ENCODE data around the gene NANP. TPM values are rescaled to one million over a fixed set of nuclear protein-coding genes. Genes with fewer than 3 reads are reported as not detected.
"Not testable (repeated sequence)": the region's sequence is repeated elsewhere in the genome, so short reads cannot be mapped to it uniquely, and the experiment has no call there.

The NANP gene
- total RNA-seq, 2 donors from 2014 or later = 6.9 to 9.0 TPM

DNA sequence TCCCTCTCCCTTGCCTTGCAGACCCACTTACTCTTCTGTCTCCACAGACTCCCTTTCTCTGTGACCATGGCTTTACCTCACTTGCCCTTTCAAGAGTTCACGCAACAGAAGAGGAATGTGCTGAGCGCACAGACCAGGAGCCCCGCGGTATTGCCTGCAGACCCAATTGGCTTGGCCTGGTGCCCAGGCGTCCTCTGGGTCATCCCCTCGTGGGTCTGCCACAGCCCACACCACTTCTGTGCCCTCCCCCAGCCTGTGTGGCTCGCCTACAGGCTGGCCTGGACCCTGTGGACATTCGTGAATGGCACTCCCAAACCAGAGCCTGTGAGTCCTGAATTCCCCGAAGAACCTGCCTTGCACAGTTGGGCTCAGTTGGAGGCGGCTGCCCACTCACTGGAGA is 23.2 kb downstream of the NANP start:
- H3K4me1 ChIP-seq (ENCODE audit: control insufficient read depth in 1 of 2, low read depth in 2 of 2) = no peaks in the 10 kb centered on the region
- DNase-seq (ENCODE audit: low spot score) = no peak
- no peak overlapping the region for H3K27ac ChIP-seq
- no peak overlapping the region for H3K4me3 ChIP-seq
- H3K9me3 ChIP-seq = no peaks in the 10 kb centered on the region
- TF ChIP-seq, protein P1, sequence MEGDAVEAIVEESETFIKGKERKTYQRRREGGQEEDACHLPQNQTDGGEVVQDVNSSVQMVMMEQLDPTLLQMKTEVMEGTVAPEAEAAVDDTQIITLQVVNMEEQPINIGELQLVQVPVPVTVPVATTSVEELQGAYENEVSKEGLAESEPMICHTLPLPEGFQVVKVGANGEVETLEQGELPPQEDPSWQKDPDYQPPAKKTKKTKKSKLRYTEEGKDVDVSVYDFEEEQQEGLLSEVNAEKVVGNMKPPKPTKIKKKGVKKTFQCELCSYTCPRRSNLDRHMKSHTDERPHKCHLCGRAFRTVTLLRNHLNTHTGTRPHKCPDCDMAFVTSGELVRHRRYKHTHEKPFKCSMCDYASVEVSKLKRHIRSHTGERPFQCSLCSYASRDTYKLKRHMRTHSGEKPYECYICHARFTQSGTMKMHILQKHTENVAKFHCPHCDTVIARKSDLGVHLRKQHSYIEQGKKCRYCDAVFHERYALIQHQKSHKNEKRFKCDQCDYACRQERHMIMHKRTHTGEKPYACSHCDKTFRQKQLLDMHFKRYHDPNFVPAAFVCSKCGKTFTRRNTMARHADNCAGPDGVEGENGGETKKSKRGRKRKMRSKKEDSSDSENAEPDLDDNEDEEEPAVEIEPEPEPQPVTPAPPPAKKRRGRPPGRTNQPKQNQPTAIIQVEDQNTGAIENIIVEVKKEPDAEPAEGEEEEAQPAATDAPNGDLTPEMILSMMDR (IDR thresholded peaks at IDR 0.05) = no peak
- no peaks in the 10 kb centered on the region for H3K27me3 ChIP-seq (replicated peaks; ENCODE audit: insufficient read depth)
- H3K36me3 ChIP-seq = no peaks in the 10 kb centered on the region
- ATAC-seq (ENCODE audit: insufficient number of reproducible peaks, low FRiP score, low read depth) = no peak

DNA sequence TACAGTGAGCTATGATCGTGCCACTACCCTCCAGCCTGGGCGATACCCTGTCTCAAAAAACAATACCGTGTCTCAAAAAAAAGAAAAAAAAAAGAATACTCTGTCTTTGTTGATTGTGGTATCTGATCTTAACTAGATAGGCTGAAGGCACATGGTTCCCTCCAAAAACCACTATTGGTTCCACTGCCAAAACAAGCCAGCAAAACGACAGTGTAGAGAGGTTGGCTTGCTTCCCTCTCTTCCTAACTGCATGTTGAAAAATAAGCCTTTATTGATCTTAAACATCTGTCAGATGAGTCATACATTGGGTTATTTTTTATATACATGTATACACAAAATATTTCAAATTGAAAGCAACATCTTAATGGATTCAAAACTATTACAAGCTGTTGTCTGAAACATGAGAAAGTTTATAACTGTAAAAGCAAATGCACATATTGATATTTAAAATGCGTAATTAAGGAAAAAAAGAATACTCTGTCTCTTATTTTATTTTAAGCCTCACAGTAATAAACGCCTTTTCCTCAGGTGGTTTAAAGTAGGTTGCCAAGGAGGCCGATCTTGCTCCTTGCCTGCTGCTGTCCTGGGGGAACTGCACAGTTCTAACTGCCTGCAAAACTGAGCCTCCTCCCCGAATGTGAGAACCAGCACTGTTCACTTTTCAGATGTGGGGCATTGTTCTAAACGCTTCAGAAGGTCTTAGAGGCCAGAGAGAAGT is 31.5 kb downstream of the NANP start:
- Histone ChIP-seq H3K4me3 (no peak overlapping the region), H3K27ac (no peak overlapping the region), H3K27me3 (replicated peaks; ENCODE audit: insufficient read depth) (no peaks in the 10 kb centered on the region), H3K36me3 (no peaks in the 10 kb centered on the region), H3K4me1 (ENCODE audit: control insufficient read depth in 1 of 2, low read depth in 2 of 2) (no peaks in the 10 kb centered on the region), H3K9me3 (no peaks in the 10 kb centered on the region)
- ATAC-seq (ENCODE audit: insufficient number of reproducible peaks, low FRiP score, low read depth) (no peak), DNase-seq (ENCODE audit: low spot score) (no peak)
- TF ChIP-seq, protein P1 (IDR thresholded peaks at IDR 0.05) = no peak

DNA sequence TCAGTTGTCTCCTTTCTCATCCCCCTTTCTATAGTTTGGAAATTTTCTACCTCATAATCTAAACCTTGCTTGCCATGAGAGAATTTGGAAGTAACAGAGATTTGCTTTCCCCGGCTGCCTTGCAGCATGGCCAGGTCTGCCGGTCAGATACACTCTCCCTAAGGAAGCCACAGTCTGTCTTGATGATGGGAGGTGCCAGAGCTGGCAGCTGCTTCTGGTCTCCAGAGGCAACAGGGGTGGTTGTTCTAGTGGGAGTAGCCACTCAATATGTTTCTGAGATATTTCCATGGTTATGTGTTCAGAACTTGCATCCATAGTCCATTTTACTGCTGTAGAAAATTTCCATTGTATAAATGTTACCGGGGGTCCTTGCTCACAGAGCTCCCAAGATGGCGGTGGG is 33.0 kb downstream of the NANP start:
- H3K4me1 ChIP-seq (ENCODE audit: control insufficient read depth in 1 of 2, low read depth in 2 of 2); H3K4me3 ChIP-seq; H3K27me3 ChIP-seq (replicated peaks; ENCODE audit: insufficient read depth); H3K36me3 ChIP-seq; H3K9me3 ChIP-seq; H3K27ac ChIP-seq; DNase-seq (ENCODE audit: low spot score); ATAC-seq (ENCODE audit: insufficient number of reproducible peaks, low FRiP score, low read depth): not testable (repeated sequence)

GRCh38 chr20:25588491-25588890 is 35.3 kb downstream of the NANP start:
- Histone ChIP-seq H3K4me1 (ENCODE audit: control insufficient read depth in 1 of 2, low read depth in 2 of 2) (peaks cover 5 to 9% of the 10 kb centered on the region in 2 donors), H3K4me3 (no peak overlapping the region), H3K27ac (no peak overlapping the region), H3K27me3 (replicated peaks; ENCODE audit: insufficient read depth) (no peaks in the 10 kb centered on the region), H3K36me3 (no peaks in the 10 kb centered on the region), H3K9me3 (no peaks in the 10 kb centered on the region)
- ATAC-seq (ENCODE audit: insufficient number of reproducible peaks, low FRiP score, low read depth) (no peak), DNase-seq (ENCODE audit: low spot score) (no peak)
- TF ChIP-seq, protein P1 (IDR thresholded peaks at IDR 0.05) = no peak

DNA sequence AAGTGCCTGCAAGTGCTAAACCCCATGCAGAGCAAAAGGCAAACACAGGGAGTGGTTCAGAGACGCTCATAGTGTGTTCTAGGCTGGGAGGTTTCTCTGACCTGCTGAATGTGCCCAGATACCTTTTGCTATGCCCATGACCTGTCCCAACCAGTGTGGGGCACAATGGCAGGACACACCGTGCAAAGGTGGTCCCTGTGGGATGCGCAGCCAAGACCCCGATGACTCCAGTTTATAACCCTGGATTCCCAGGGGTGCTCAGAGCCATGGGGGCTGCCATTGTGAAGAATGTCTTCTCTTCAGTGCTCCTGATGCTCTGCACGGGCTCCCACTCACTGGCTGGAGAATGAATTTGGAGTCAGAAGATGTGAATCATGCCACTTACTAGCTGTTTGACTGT is 36.3 kb downstream of the NANP start:
- TF ChIP-seq, protein P1 (IDR thresholded peaks at IDR 0.05) = no peak
- no peak overlapping the region for H3K27ac ChIP-seq
- ATAC-seq (ENCODE audit: insufficient number of reproducible peaks, low FRiP score, low read depth) (no peak), DNase-seq (ENCODE audit: low spot score) (no peak)
- no peaks in the 10 kb centered on the region for H3K27me3 ChIP-seq (replicated peaks; ENCODE audit: insufficient read depth)
- H3K9me3 ChIP-seq = no peaks in the 10 kb centered on the region
- H3K4me1 ChIP-seq (ENCODE audit: control insufficient read depth in 1 of 2, low read depth in 2 of 2) = peaks cover 5 to 9% of the 10 kb centered on the region in 2 donors
- H3K36me3 ChIP-seq = no peaks in the 10 kb centered on the region
- H3K4me3 ChIP-seq = no peak overlapping the region

DNA sequence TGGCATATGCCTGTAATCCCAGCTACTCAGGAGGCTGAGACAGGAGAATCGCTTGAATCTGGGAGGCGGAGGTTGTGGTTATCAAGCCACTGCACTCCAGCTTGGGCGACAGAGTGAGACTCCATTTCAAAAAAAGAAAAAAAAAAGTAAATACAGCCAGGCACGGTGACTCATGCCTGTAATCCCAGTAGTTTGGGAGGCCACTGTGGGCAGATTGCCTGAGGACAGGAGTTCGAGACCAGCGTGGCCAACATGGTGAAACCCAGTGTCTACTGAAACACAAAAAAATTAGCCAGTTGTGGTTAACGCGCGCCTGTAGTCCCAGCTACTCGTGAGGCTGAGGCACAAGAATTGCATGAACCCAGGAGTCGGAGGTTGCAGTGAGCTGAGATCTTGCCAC is 36.9 kb downstream of the NANP start:
- TF ChIP-seq, protein P1 (IDR thresholded peaks at IDR 0.05) = no peak
- H3K4me1 ChIP-seq (ENCODE audit: control insufficient read depth in 1 of 2, low read depth in 2 of 2) = peaks cover 5 to 9% of the 10 kb centered on the region in 2 donors
- no peaks in the 10 kb centered on the region for H3K36me3 ChIP-seq
- no peaks in the 10 kb centered on the region for H3K27me3 ChIP-seq (replicated peaks; ENCODE audit: insufficient read depth)
- no peak overlapping the region for H3K27ac ChIP-seq
- no peaks in the 10 kb centered on the region for H3K9me3 ChIP-seq
- no peak for DNase-seq (ENCODE audit: low spot score)
- ATAC-seq (ENCODE audit: insufficient number of reproducible peaks, low FRiP score, low read depth) = no peak
- no peak overlapping the region for H3K4me3 ChIP-seq
